ENCODE measurements around the gene DGKI.

DGKI gene

DNA sequence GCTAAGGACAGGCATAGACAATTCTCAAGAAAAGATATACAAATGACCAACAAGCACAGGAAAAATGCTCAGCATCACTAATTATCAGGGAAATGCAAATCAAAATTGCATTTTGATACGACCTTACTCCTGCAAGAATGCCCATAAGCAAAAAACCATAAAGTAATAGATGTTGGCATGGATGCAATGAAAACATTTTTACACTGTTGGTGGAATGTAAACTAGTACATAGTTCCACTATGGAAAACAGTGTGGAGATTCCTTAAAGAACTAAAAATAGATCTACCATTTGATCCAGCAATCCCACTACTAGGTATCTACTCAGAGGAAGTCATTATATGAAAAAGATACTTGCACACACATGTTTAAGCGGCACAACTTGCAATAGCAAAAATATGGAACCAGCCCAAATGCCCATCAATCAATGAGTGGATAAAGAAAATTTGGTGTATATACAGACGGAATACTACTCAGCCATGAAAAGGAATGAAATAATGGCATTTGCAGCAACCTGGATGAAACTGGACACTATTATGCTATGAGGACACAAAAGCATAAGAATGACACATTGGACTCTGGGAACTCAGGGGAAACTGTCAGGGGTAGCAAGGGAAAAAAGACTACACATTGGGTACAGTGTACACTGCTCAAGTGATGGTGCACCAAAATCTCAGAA lies 59.3 kb downstream of the DGKI start:
- no peak for DNase-seq (ENCODE audit: low spot score)

DNA sequence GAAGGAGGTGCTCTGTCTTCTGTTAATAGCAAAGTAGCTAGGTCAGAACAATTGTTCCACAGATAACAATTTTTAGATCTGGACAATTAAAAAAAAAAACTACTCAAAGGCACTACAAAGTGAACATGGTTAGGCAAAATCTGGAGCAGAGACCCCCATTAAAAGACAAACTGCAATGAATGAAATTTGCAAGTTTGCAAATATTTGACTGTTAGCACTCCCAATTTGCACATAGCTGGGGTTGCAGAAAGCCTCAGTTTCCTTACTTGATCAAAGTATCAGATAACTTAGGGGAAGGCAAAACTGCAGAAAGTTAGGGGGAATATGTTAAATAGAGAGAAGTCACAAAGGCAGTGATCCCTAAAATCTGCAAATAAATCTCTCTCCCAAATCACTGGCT lies 68.3 kb downstream of the DGKI start:
- no peak for DNase-seq (ENCODE audit: low spot score)

DNA sequence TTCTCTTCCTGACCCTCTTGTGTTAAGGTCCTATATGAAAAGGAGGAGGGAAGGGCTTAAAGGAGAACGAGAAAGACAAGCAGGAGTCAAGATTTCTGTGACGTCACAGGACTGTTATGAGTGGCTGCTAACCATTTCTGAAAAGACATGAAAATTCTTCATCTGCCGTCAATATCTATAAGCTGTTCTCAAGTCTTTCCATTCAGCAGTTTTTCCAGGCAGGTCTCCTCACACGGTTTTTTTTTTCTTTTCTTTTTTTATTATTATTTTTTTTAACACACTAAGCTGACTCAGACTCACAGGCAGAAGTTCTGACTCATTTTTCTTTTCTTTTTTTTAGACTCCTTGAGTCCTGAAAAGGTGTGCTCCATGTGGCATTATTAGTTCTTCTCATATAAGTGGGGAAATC lies 72.0 kb downstream of the DGKI start:
- peak; percentile 24 for DNase-seq (ENCODE audit: low spot score)

DNA sequence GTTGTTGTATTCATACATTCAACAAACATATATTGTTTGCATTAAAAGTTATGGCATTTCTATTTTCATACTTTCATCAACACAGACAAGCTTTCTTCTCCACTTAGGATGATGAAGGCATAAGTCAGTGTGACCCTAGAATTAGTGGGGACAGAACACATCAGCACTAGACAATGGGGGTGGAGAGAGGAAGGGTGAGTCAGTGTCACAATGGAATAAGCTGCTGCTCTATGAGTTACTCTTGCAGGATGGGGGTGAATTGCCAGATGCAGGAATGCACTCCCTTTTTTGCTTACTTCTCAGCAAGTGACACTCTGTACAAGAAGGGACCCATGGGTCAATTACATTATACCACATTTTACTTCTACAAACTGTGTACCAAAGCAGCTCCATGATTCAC lies 74.0 kb downstream of the DGKI start:
- peak; percentile 56 for DNase-seq (ENCODE audit: low spot score)

- DNase-seq (ENCODE audit: low spot score) = no peak
Observed at GRCh38 chr7:137772316-137772715, 74.5 kb downstream of the DGKI start.

DNA sequence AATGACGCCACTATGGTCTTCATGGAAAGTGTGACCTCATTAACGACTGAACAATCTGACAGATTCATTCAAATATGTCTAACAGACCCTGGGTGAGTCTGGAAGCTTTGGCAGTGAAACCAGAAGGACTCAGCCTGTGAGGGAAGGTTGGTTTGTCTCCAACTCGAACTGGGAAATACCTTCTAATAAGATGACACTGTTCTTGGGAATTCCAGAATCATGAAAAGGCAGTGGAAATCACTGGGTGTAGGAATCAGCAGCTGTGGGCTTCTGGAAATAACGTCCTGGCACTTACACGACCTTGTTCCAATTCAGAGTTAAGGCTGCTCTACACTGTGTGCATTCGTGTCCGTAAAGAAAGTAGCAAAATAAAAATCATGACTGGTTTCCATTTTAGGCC lies 75.1 kb downstream of the DGKI start:
- DNase-seq (ENCODE audit: low spot score) = peak; percentile 19

GRCh38 chr7:137771273-137771672 lies 75.5 kb downstream of the DGKI start:
- DNase-seq (ENCODE audit: low spot score) = no peak

- peak; percentile 38 for DNase-seq (ENCODE audit: low spot score)
Observed at GRCh38 chr7:137768366-137768765, 78.4 kb downstream of the DGKI start.

DNA sequence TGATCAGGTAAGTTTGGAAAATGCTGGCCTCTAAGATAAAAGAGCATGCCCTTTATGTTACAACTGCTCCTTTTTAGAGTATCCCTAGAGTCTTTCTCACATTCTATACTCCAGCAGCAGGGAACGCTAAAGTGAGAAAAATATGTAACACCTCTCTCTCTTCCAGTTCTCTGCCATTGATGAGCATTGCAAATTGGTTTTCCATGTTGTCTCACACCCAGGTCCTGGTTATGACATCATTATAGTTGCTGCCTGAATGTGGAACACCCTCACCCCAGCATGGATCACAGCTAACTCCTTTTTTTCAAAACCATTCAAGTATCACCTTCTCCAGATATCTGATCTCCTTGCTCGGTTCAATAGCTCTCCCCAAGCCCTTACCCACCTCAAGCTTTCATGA lies 84.4 kb downstream of the DGKI start:
- DNase-seq (ENCODE audit: low spot score) = no peak

DNA sequence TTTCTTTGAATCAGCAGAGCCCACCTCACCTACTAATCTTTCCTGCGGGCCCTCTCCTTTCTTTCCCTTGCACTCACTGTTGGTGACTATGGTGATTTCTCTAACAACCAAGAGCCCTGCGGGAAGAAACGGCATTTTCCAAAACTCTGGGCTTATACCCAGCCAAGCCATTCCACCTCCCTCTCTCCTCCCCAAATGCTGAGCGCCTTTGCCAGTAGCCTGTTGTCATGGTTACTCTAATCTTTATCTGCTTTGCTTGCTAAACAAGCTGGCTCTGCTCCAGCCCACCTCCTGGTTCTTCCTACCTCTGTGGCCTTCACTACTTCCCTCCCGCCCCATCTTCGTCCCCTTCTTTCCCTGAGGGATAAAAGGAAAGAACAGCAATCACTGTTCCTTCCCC lies 86.7 kb downstream of the DGKI start:
- no peak for DNase-seq (ENCODE audit: low spot score)

DNA sequence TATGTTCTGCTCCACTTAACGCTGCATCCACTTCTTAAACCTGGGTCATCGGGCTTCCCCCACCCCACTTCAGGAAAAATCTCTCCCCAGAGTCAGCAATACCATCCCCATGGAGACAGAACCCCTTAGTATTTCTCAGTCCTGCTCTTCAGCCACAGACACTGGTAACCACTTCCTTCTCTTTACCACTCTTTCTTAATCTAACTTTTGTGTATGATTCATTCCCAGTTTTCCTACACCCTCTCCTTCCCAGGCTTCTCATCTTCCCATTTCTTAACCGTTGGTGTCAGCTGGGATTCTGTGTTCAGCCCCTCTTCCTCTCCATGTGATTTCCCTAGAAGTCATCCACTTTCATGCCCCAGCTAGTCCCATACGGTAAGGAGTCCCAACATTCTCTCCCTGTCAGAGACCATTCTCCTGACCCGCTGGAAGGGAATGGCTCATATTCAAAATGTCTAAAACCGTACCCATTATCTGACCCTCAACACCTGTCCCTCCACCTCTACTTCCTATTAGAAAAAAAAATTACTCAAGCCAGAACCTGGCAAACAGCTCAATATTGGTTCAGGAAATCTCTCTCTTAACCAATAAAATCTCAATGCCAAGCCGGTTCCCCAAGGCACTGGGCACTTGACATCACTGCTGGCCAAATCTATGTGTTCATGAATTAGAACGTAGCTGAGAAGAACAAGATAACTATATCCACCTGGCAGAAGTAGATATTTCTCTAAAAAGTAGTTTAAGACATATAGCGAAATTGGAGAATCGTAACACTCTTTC lies 89.4 kb downstream of the DGKI start:
- DNase-seq (ENCODE audit: low spot score) = no peak

DNA sequence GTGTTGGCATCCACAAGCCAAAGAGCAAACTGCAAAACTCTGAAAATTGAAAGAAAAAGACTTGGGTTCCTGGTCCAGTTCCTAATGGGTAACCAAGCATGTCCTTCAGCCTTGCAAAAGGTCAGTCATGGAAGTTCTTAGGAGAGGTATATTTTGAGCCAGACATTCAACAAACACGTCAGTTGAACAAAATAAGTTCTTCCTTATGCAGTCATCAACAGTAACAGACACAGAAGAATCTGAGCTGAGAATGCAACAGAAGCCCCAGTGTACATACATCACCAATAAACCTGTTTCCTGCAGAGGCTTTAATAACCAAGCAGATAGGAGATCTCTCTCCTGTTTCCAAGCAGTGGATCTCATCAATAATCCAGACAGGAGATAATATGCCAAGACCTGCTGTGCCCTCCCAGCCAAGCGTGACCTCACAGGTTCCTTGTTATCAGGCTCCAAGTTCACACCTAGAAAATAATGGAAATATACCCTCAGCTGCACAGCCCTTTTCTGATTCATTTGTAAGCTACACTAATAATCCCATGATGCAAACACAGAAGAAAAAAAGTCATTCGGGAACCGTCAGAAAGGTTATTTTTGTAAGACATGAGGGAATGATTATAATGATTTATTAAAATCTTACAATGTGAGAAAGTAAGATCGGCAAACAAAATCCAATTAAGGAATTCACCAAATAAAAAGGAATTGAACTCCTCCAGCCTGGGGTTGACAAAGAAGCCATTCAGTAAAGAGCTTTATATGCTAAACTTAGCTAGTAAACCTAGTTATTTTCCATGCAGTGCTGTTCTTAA lies 90.7 kb downstream of the DGKI start:
- DNase-seq (ENCODE audit: low spot score) = no peak

DNA sequence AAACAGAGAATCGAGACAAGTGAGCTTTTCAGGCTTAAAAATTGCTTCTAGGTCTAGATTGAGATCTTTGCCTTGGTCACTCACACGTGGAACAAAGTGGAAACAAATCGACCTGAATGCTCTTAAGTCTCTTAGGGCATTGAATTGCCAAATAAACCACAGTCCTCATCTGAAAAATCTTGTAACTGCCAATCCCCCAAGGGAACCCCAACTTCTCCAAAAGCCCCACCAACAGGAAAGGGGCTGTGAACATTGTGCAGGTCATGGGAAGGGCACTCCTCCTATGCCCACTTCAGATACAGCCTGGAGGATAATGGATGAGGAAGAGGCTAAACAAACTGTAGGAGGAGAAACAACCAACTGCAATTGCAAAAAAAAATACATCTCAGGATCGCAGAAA lies 91.3 kb downstream of the DGKI start:
- DNase-seq (ENCODE audit: low spot score) = no peak

GRCh38 chr7:137753948-137754851 lies 92.6 kb downstream of the DGKI start:
- DNase-seq (ENCODE audit: low spot score) = no peak

- DNase-seq (ENCODE audit: low spot score) = no peak
Observed at GRCh38 chr7:137753575-137753947, 93.2 kb downstream of the DGKI start.

DNA sequence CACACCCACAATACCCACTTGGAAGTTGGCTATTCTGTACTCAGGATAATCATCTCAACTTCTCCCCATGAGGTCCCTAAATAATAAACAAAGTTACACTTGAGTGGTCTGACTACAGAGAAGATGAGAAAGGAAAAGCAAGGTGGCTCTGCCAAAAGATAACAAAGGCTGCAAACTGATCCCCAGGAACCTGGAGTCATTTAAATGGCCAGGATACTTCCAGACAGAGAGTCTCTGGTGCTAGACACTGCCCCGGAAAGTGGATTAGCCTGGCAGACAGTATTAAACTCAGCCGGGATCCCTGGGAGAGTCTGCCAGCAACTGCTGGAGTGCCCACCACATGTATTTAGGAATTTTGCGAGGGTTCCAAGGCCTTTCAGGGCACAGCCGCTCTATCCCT lies 93.7 kb downstream of the DGKI start:
- DNase-seq (ENCODE audit: low spot score) = no peak

GRCh38 chr7:137751361-137752009 lies 95.3 kb downstream of the DGKI start:
- DNase-seq (ENCODE audit: low spot score) = no peak

- no peak for DNase-seq (ENCODE audit: low spot score)
Observed at GRCh38 chr7:137747359-137748031, 99.3 kb downstream of the DGKI start.

- no peak for DNase-seq (ENCODE audit: low spot score)
Observed at GRCh38 chr7:137743021-137743420, 103.8 kb downstream of the DGKI start.

GRCh38 chr7:137742051-137742450 lies 104.7 kb downstream of the DGKI start:
- DNase-seq (ENCODE audit: low spot score) = no peak

DNA sequence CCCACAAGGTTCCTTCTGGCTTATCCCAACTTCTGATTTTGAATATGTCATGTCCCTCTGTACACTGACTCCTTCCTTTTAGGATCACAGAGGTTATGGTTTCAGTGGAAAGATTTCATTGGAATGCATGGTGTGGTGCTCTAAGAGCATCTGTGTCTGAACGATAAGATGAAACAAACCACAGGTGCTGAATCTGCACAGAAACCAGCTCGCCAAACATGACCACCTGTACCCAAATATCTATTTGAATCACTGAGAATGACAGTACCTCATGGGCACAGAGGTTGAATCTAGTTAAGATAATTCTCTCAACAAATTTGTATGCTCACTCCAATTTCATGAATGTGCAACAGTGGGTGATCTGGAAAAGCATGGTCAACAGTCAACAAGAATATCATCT lies 105.3 kb downstream of the DGKI start:
- DNase-seq (ENCODE audit: low spot score) = no peak

Measured in hepatic stellate cell (primary cell).